NCI-H774 (cell line): ENCODE data around the gene AIPL1.

ENCODE experiments used
- DNase-seq: peaks from one replicate; lab custom pipeline; 2025; lab: John Stamatoyannopoulos, UW

Gene AIPL1

GRCh38 chr17:6465206-6466003 lies 30.5 kb upstream of the AIPL1 start:
- DNase-seq: no peak

GRCh38 chr17:6464446-6465041 lies 29.6 kb upstream of the AIPL1 start:
- DNase-seq: no peak

GRCh38 chr17:6463616-6464445 lies 28.9 kb upstream of the AIPL1 start:
- DNase-seq: no peak

GRCh38 chr17:6462692-6463091 lies 27.8 kb upstream of the AIPL1 start:
- no peak for DNase-seq

GRCh38 chr17:6461792-6462524 lies 27.0 kb upstream of the AIPL1 start:
- DNase-seq: no peak

GRCh38 chr17:6461246-6461645 lies 26.3 kb upstream of the AIPL1 start:
- DNase-seq: no peak

- no peak for DNase-seq
These were observed 25.7 kb upstream of the AIPL1 start for GRCh38 chr17:6460531-6461161.

GRCh38 chr17:6458460-6458950 lies 23.6 kb upstream of the AIPL1 start:
- no peak for DNase-seq

GRCh38 chr17:6457688-6458459 lies 23.0 kb upstream of the AIPL1 start:
- DNase-seq: no peak

GRCh38 chr17:6456914-6457687 lies 22.2 kb upstream of the AIPL1 start:
- no peak for DNase-seq

GRCh38 chr17:6456321-6456720 lies 21.4 kb upstream of the AIPL1 start:
- DNase-seq: no peak

GRCh38 chr17:6455321-6455705 lies 20.4 kb upstream of the AIPL1 start:
- no peak for DNase-seq

GRCh38 chr17:6454495-6455320 lies 19.8 kb upstream of the AIPL1 start:
- DNase-seq: no peak

GRCh38 chr17:6453279-6454024 lies 18.5 kb upstream of the AIPL1 start:
- DNase-seq: no peak

- DNase-seq: no peak
These were observed 17.7 kb upstream of the AIPL1 start for GRCh38 chr17:6452471-6453266.

- no peak for DNase-seq
These were observed 16.3 kb upstream of the AIPL1 start for GRCh38 chr17:6450926-6451832.
